ENCODE measurements around the gene ADGRG3.

The ADGRG3 gene

DNA sequence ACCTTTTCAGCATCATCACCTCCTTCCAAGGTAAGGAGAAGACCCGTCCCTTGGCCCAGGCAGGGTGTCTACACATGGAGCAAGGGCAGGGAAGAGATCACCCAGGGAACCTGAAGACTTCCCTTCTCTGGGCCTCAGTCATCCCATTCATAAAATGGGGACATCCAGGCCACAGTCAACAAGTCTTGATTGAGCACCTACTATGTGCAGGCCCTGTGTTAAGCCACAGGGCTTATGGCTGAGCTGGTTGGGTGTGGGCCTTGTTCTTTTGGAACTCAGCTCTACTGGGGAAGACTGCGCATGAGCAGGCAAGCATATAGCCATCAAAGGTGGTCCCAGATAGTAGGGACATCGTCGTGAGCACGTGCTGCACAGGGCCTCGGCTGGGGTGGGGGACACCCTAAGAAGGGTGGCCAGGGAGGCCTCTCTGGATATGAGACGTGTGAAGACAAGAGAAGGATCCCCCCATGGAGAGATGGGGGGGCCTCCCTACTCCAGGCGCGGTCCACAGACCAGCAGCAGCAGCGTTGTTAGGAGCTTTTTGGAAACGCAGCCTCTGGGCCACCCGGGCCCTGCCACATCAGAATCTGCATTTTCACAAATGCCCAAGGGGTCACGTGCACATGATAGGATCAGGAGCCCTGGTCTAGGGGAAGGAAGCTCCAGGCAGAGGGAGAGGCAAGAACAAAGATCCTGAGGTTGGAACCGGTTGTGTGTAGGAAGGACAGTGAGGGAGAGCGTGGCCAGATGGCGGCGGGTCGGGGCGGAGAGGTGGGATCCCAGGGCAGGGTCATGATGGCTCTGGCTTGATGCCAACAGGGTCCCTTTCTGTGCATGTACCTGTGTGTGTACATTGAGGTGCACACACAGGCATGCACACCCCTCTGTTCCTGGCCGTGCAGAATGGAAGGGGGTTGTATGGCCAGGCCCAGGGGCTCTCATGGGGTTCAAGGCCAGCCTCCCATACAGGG is 5.9 kb upstream of the ADGRG3 start:
- DNase-seq (ENCODE audit: low spot score): no peak
- no peak for TF ChIP-seq CTCF (IDR thresholded peaks at IDR 0.05; ENCODE audit: extremely low read depth, missing control alignments)

DNA sequence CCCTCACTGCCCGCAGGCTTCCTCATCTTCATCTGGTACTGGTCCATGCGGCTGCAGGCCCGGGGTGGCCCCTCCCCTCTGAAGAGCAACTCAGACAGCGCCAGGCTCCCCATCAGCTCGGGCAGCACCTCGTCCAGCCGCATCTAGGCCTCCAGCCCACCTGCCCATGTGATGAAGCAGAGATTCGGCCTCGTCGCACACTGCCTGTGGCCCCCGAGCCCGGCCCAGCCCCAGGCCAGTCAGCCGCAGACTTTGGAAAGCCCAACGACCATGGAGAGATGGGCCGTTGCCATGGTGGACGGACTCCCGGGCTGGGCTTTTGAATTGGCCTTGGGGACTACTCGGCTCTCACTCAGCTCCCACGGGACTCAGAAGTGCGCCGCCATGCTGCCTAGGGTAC is 4.7 kb upstream of the ADGRG3 start:
- DNase-seq (ENCODE audit: low spot score): no peak
- no peak for TF ChIP-seq CTCF (IDR thresholded peaks at IDR 0.05; ENCODE audit: extremely low read depth, missing control alignments)

DNA sequence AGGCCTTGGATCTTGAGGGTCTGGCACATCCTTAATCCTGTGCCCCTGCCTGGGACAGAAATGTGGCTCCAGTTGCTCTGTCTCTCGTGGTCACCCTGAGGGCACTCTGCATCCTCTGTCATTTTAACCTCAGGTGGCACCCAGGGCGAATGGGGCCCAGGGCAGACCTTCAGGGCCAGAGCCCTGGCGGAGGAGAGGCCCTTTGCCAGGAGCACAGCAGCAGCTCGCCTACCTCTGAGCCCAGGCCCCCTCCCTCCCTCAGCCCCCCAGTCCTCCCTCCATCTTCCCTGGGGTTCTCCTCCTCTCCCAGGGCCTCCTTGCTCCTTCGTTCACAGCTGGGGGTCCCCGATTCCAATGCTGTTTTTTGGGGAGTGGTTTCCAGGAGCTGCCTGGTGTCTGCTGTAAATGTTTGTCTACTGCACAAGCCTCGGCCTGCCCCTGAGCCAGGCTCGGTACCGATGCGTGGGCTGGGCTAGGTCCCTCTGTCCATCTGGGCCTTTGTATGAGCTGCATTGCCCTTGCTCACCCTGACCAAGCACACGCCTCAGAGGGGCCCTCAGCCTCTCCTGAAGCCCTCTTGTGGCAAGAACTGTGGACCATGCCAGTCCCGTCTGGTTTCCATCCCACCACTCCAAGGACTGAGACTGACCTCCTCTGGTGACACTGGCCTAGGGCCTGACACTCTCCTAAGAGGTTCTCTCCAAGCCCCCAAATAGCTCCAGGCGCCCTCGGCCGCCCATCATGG is 4.0 kb upstream of the ADGRG3 start:
- no peak for DNase-seq (ENCODE audit: low spot score)
- no peak for TF ChIP-seq CTCF (IDR thresholded peaks at IDR 0.05; ENCODE audit: extremely low read depth, missing control alignments)

- no peak for TF ChIP-seq CTCF (IDR thresholded peaks at IDR 0.05; ENCODE audit: extremely low read depth, missing control alignments)
- no peak for DNase-seq (ENCODE audit: low spot score)
Observed at GRCh38 chr16:57664662-57665025, 3.5 kb upstream of the ADGRG3 start.

DNA sequence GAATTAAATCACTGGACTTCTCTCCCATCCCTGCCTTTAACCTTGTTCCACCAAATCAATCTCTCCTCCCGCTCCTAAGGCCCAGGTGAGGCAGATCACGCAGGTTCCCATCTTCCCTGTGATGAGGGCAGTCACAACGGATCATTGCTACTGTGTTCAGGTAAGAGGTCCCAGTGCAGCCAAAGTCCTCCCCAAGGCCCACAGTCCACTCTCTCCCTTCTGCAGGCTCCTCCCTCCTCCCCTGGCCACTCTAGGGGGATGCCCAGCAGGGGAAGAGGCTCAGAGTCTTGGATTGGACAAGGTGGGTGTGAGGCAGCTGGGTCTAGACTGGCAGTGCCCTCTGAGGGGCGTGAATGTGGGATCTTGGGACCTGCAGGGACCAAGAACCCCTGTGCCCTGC is 2.6 kb upstream of the ADGRG3 start:
- no peak for TF ChIP-seq CTCF (IDR thresholded peaks at IDR 0.05; ENCODE audit: extremely low read depth, missing control alignments)
- no peak for DNase-seq (ENCODE audit: low spot score)

GRCh38 chr16:57666353-57667047 is 1.6 kb upstream of the ADGRG3 start:
- DNase-seq (ENCODE audit: low spot score): no peak
- no peak for TF ChIP-seq CTCF (IDR thresholded peaks at IDR 0.05; ENCODE audit: extremely low read depth, missing control alignments)
